H1 (cell line): ENCODE results near the gene SPAG16. TPM values are rescaled to one million over a fixed set of nuclear protein-coding genes. Genes with fewer than 3 reads are reported as not detected.

Source experiments
- CTCF ChIA-PET: fragments of 300-600 bp; sonication (Branson Sonifier 250); formaldehyde crosslinking; loops from one replicate; lab custom pipeline; 2021; ENCODE audit not compliant: partially characterized antibody; lab: Charles Lee
- POLR2A ChIA-PET: fragments of 300-600 bp; sonication (Branson Sonifier 250); formaldehyde crosslinking; loops from one replicate; lab custom pipeline; 2021; ENCODE audit warnings: inconsistent platforms; ENCODE audit not compliant: partially characterized antibody; lab: Charles Lee
- DNase-seq, 2 experiments: peaks; one replicate each; pipeline versions ENCODE4 v3.0.0 to v3.0.0-alpha.2; 2010 to 2022; ENCODE audit warnings: low spot score in 2 of 2, low read depth in 1 of 2, mixed read lengths in 1 of 2
- FAIRE-seq: peaks from 2 replicates; lab custom pipeline; 2011; peaks lifted over from hg19 to GRCh38; lab: Jason Lieb, UNC
- H2AFZ ChIP-seq: 2 replicates; pipeline ENCODE4 v1.8.1; 2012; ENCODE audit warnings: low read length, inconsistent platforms
- H2AK5ac ChIP-seq: 2 replicates; pipeline ENCODE4 v1.6.1; 2013; ENCODE audit warnings: low read depth, low read length
- H2BK120ac ChIP-seq: replicated peaks from 2 replicates; pipeline ENCODE3; 2013; ENCODE audit warnings: low read depth, low read length, inconsistent platforms
- H2BK12ac ChIP-seq: 2 replicates; pipeline ENCODE4 v1.6.1; 2013; ENCODE audit warnings: low read depth, low read length
- H2BK15ac ChIP-seq: 2 replicates; pipeline ENCODE4 v1.6.1; 2013; ENCODE audit warnings: low read length
- H2BK20ac ChIP-seq: 2 replicates; pipeline ENCODE4 v1.6.1; 2013; ENCODE audit warnings: low read length
- H2BK5ac ChIP-seq: 2 replicates; pipeline ENCODE4 v1.6.1; 2013; ENCODE audit warnings: low read depth, low read length
- H3K14ac ChIP-seq: 2 replicates; pipeline ENCODE4 v1.6.1; 2013; ENCODE audit warnings: inconsistent platforms; ENCODE audit not compliant: insufficient read length
- H3K18ac ChIP-seq: 2 replicates; pipeline ENCODE4 v1.6.1; 2013; ENCODE audit warnings: low read length; ENCODE audit errors: extremely low read depth
- H3K23ac ChIP-seq: 2 replicates; pipeline ENCODE4 v1.6.1; 2013; ENCODE audit warnings: inconsistent platforms; ENCODE audit not compliant: insufficient read length
- H3K23me2 ChIP-seq: 2 replicates; pipeline ENCODE4 v1.6.1; 2013; ENCODE audit warnings: low read depth, low read length
- H3K27ac ChIP-seq: 2 replicates; pipeline ENCODE4 v1.6.1; 2011; ENCODE audit warnings: low read depth, low read length, inconsistent platforms
- H3K27me3 ChIP-seq, 4 experiments: replicated peaks in 1 of 4; 1 replicate in 1 of 4; 2 replicates in 3 of 4; pipeline versions ENCODE4 v1.6.1 to v1.8.1; 2011 to 2013; ENCODE audit warnings: low read length in 3 of 4, mild to moderate bottlenecking in 3 of 4, inconsistent platforms in 2 of 4, mixed read lengths in 2 of 4, moderate library complexity in 1 of 4; ENCODE audit not compliant: control insufficient read depth in 3 of 4, insufficient read depth in 3 of 4; ENCODE audit errors: extremely low read depth in 1 of 4
- H3K36me3 ChIP-seq, 4 experiments: 2 replicates each; pipeline versions ENCODE4 v1.6.1 to v1.8.1; 2011 to 2013; ENCODE audit warnings: mild to moderate bottlenecking in 4 of 4, low read length in 3 of 4, moderate library complexity in 2 of 4, control low read depth in 1 of 4, inconsistent platforms in 1 of 4; ENCODE audit not compliant: insufficient read depth in 4 of 4, control insufficient read depth in 2 of 4
- H3K4ac ChIP-seq: replicated peaks from 2 replicates; pipeline ENCODE3; 2013; ENCODE audit warnings: low read length, low read depth, mixed read lengths, inconsistent platforms; ENCODE audit not compliant: insufficient read length
- H3K4me1 ChIP-seq, 4 experiments: replicated peaks in 1 of 4; 1 replicate in 1 of 4; 2 replicates in 3 of 4; pipeline versions ENCODE4 v1.6.1 to v1.8.1; 2011 to 2013; ENCODE audit warnings: low read length in 3 of 4, inconsistent platforms in 2 of 4, mixed read lengths in 1 of 4; ENCODE audit not compliant: insufficient read depth in 4 of 4, control insufficient read depth in 3 of 4
- H3K4me2 ChIP-seq, 2 experiments: 2 replicates each; pipeline versions ENCODE4 v1.6.1 to v1.8.1; 2011 to 2013; ENCODE audit warnings: low read depth in 2 of 2, low read length in 2 of 2, control low read depth in 1 of 2, inconsistent platforms in 1 of 2, mild to moderate bottlenecking in 1 of 2; ENCODE audit not compliant: insufficient read depth in 1 of 2
- H3K4me3 ChIP-seq, 4 experiments: fragments of 200-600, 300-600 bp in 1 of 4; sonication (generic), shearing (Covaris generic), sonication (Bioruptor Twin) in 1 of 4; 2 replicates each; pipeline versions ENCODE4 v1.5.1 to v1.8.1; 2011 to 2016; ENCODE audit warnings: low read length in 4 of 4, low read depth in 3 of 4, control low read depth in 2 of 4, inconsistent platforms in 2 of 4, mild to moderate bottlenecking in 2 of 4, mixed read lengths in 1 of 4, moderate library complexity in 1 of 4; ENCODE audit not compliant: insufficient read depth in 2 of 4; ENCODE audit errors: extremely low read depth in 1 of 4
- H3K56ac ChIP-seq: replicated peaks from 2 replicates; pipeline ENCODE3; 2013; ENCODE audit warnings: low read depth, mild to moderate bottlenecking, mixed read lengths, low read length, inconsistent platforms; ENCODE audit not compliant: insufficient read length
- H3K79me1 ChIP-seq: 2 replicates; pipeline ENCODE4 v1.6.1; 2013; ENCODE audit warnings: low read depth, low read length, control low read depth
- H3K79me2 ChIP-seq, 2 experiments: 2 replicates each; pipeline versions ENCODE4 v1.6.1 to v1.8.1; 2012 to 2013; ENCODE audit warnings: low read length in 2 of 2, mild to moderate bottlenecking in 2 of 2, inconsistent platforms in 1 of 2; ENCODE audit not compliant: insufficient read depth in 2 of 2, control insufficient read depth in 1 of 2
- H3K9ac ChIP-seq, 4 experiments: replicated peaks in 1 of 4; 1 replicate in 1 of 4; 2 replicates in 3 of 4; pipeline versions ENCODE4 v1.6.1 to v1.8.1; 2011 to 2013; ENCODE audit warnings: low read depth in 3 of 4, low read length in 3 of 4, control low read depth in 2 of 4, mild to moderate bottlenecking in 2 of 4, moderate library complexity in 2 of 4, inconsistent platforms in 1 of 4; ENCODE audit errors: extremely low read depth in 1 of 4
- H3K9me3 ChIP-seq, 2 experiments: 2 replicates each; pipeline versions ENCODE4 v1.6.1 to v1.8.1; 2012 to 2013; ENCODE audit warnings: mild to moderate bottlenecking in 2 of 2, moderate library complexity in 2 of 2, control low read depth in 1 of 2, inconsistent platforms in 1 of 2, low read depth in 1 of 2, low read length in 1 of 2, mixed read lengths in 1 of 2; ENCODE audit not compliant: insufficient read depth in 2 of 2
- H4K20me1 ChIP-seq, 2 experiments: replicated peaks in 1 of 2; 2 replicates each; pipeline versions ENCODE3 to v1.8.1; 2011 to 2013; ENCODE audit warnings: inconsistent platforms in 2 of 2, low read length in 2 of 2, mild to moderate bottlenecking in 1 of 2; ENCODE audit not compliant: insufficient read depth in 2 of 2, control insufficient read depth in 1 of 2
- H4K5ac ChIP-seq: 2 replicates; pipeline ENCODE4 v1.6.1; 2013; ENCODE audit warnings: low read length, low read depth, mixed read lengths, inconsistent platforms; ENCODE audit not compliant: insufficient read length
- H4K8ac ChIP-seq: 2 replicates; pipeline ENCODE4 v1.8.0; 2013; ENCODE audit warnings: mild to moderate bottlenecking, moderate library complexity, low read length, inconsistent platforms; ENCODE audit not compliant: insufficient read depth; ENCODE audit errors: extremely low read depth
- H4K91ac ChIP-seq: replicated peaks from 2 replicates; pipeline ENCODE3; 2013; ENCODE audit warnings: low read length, mixed read lengths, inconsistent platforms; ENCODE audit not compliant: insufficient read length
- ATF3 ChIP-seq: IDR thresholded peaks from 2 replicates; pipeline ENCODE4 v1.6.1; 2011; ENCODE audit warnings: low read depth, mild to moderate bottlenecking, low read length; ENCODE audit not compliant: insufficient read depth
- E2F6 ChIP-seq: IDR thresholded peaks from 2 replicates; pipeline ENCODE4 v1.6.1; 2012; ENCODE audit warnings: inconsistent platforms
- EP300 ChIP-seq, 2 experiments: IDR thresholded peaks; 1 replicate in 1 of 2; 2 replicates in 1 of 2; pipeline ENCODE4 v1.6.1; 2011 to 2012; ENCODE audit warnings: low read depth in 2 of 2, low read length in 2 of 2, mild to moderate bottlenecking in 2 of 2, borderline replicate concordance in 1 of 2, inconsistent platforms in 1 of 2, moderate library complexity in 1 of 2
- EZH2 ChIP-seq: fragments of 200-600 bp; sonication (generic); IDR thresholded peaks from 2 replicates; pipeline ENCODE4 v1.7.1; 2012; ENCODE audit warnings: low read depth, mild to moderate bottlenecking, moderate library complexity, low read length, inconsistent platforms; ENCODE audit not compliant: severe bottlenecking
- HDAC6 ChIP-seq: IDR thresholded peaks from one replicate; pipeline ENCODE4 v1.7.1; 2012; ENCODE audit warnings: low read depth, mild to moderate bottlenecking, inconsistent platforms, low read length, moderate library complexity
- KDM4A ChIP-seq: IDR thresholded peaks from one replicate; pipeline ENCODE4 v1.7.1; 2012; ENCODE audit warnings: low read depth, mild to moderate bottlenecking, moderate library complexity, low read length, inconsistent platforms; ENCODE audit not compliant: severe bottlenecking
- MAFK ChIP-seq: IDR thresholded peaks from 2 replicates; pipeline ENCODE4 v1.6.1; 2012; ENCODE audit warnings: low read depth, mild to moderate bottlenecking, improper control_type of control experiment, low read length
- POU5F1 ChIP-seq: IDR thresholded peaks from 2 replicates; pipeline ENCODE4 v1.6.1; 2011; ENCODE audit warnings: low read depth, mild to moderate bottlenecking, low read length, moderate library complexity
- SIN3A ChIP-seq, 2 experiments: IDR thresholded peaks in 1 of 2; conservative IDR thresholded peaks in 1 of 2; 2 replicates each; pipeline ENCODE4 v1.6.1; 2011 to 2012; ENCODE audit warnings: low read length in 2 of 2, improper control_type of control experiment in 1 of 2, low read depth in 1 of 2, mild to moderate bottlenecking in 1 of 2
- SIRT6 ChIP-seq: IDR thresholded peaks from one replicate; pipeline ENCODE4 v1.7.1; 2012; ENCODE audit warnings: low read length, inconsistent platforms
- SP2 ChIP-seq: IDR thresholded peaks from 2 replicates; pipeline ENCODE4 v1.6.1; 2012; ENCODE audit warnings: mild to moderate bottlenecking, low read length, inconsistent platforms
- WGBS, 2 experiments: shearing (Covaris generic) in 1 of 2; methylation state at CpG; one replicate each; pipeline versions ENCODE4 v1.1.6 to v1.1.7; 2013 to 2015; ENCODE audit warnings: low lambda C conversion rate in 2 of 2, mixed read lengths in 2 of 2, inconsistent platforms in 1 of 2, low coverage in 1 of 2, missing lambda C conversion rate in 1 of 2; ENCODE audit not compliant: insufficient replicate concordance in 2 of 2, insufficient coverage in 1 of 2, insufficient read length in 1 of 2; ENCODE audit errors: extremely low coverage in 1 of 2, missing lambda C conversion rate in 1 of 2; 5-methylcytosine and 5-hydroxymethylcytosine counted together
- polyA plus RNA-seq, 7 experiments: library from polyadenylated mRNA; depleted of rRNA in 3 of 7; stranded (reverse) in 5 of 7; unstranded in 2 of 7; fragments of >200 nt in 5 of 7; fragments of 200-250 nt in 2 of 7; gene quantifications; 1 replicate in 5 of 7; 2 replicates in 1 of 7; 4 replicates in 1 of 7; pipeline versions ENCODE4 v1.2.1 to v1.2.3, GENCODE V29; 2011 to 2013; ENCODE audit warnings: missing spikeins in 2 of 7, mixed read lengths in 2 of 7
- total RNA-seq: library from RNA; stranded (reverse); fragmentation: NEBNext Ultra II Directional; extraction: Animal tissue kit (Norgen Biotek cat#: 25700); gene quantifications from 2 replicates; pipeline ENCODE4 v1.2.1, GENCODE V29; 2021

SPAG16 gene
- total and polyA plus RNA-seq, 2 of the 8 experiments (the other 6 are each of a cell fraction or from before 2014, with no cell fraction given), result 6.0 to 14.9 TPM

DNA sequence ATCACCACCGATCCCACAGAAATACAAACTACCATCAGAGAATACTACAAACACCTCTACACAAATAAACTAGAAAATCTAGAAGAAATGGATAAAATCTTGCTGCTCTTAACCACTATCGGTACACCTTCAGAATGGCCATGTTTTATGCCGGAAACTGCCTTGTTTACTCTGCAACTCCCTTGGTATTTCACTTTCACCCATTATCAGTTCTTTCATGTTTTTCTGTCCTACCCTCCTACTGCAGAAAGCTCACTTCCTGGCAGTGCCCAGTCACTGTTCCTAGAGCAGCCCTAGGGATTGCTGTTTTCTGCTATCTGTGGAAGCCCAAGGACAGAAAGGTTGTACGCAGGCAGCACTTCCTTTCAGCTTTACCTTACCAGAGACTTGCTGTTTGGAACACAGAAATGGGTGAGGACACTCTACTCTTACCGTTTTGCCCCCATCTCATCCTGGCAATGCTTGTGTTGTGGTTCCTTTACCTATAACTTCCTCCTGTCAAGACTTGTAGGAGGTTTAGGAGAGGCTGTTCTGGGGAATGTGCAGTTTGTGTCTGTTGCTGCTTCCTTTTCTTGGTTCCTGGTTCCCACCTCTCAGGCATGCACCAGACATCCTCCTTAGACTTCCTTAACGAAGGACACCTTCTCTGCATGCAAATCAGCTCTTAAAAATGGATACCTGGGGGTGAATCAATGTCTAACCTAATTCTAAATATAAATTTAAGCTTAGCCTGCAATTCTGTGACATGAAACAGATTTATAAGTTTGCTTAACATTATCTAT is 394.4 kb downstream of the SPAG16 start:
- ChIA-PET CTCF (no interaction called here), POLR2A (no interaction called here)
- peaks cover 8 to 17% of the 10 kb centered on the region in 2 experiments for H3K9me3 ChIP-seq
- TF ChIP-seq ATF3 (no peak), EP300 (IDR thresholded peaks at IDR 0.05; ENCODE audit: borderline replicate concordance in 1 of 2, low read depth in 2 of 2, low read length in 2 of 2) (no peak), SIRT6 (no peak), SIN3A (conservative IDR thresholded peaks at IDR 0.05 in 1 of 2, IDR thresholded peaks at IDR 0.05 in 1 of 2; ENCODE audit: low read depth in 1 of 2, low read length in 2 of 2) (no peak), EZH2 (no peak), KDM4A (no peak), MAFK (no peak), SP2 (no peak), POU5F1 (no peak), E2F6 (no peak), HDAC6 (no peak)

More for the DNA sequence above, 394.4 kb downstream of the SPAG16 start:
- H3K4me1 ChIP-seq, result no peaks in the 10 kb centered on the region
- no peak for FAIRE-seq
- H2BK120ac ChIP-seq, result no peak overlapping the region
- no peak overlapping the region for H3K18ac ChIP-seq
- WGBS, 2 experiments, result 89% methylated on average over 6 of the region's 6 CpGs; no CpG with 5 or more reads in 1 of the 2 experiments
- H2BK12ac ChIP-seq, result no peak overlapping the region
- H3K27ac ChIP-seq, result no peak overlapping the region
- no peaks in the 10 kb centered on the region for H3K79me1 ChIP-seq
- H2AK5ac ChIP-seq, result no peak overlapping the region
- H4K91ac ChIP-seq, result no peak overlapping the region
- no peak overlapping the region for H3K23ac ChIP-seq
- no peak for DNase-seq
- no peak overlapping the region for H2BK20ac ChIP-seq
- H2BK15ac ChIP-seq, result no peak overlapping the region
- H3K4ac ChIP-seq, result no peak overlapping the region
- no peak overlapping the region for H3K4me3 ChIP-seq
- no peak overlapping the region for H4K8ac ChIP-seq
- H3K23me2 ChIP-seq, result no peaks in the 10 kb centered on the region
- H3K9ac ChIP-seq, result no peak overlapping the region
- H4K20me1 ChIP-seq, result no peaks in the 10 kb centered on the region
- no peak overlapping the region for H4K5ac ChIP-seq
- no peak overlapping the region for H2BK5ac ChIP-seq
- H3K14ac ChIP-seq, result no peak overlapping the region
- no peaks in the 10 kb centered on the region; a peak in 1 of 8 replicates for H3K36me3 ChIP-seq
- H3K56ac ChIP-seq, result no peak overlapping the region
- H3K27me3 ChIP-seq, result no peaks in the 10 kb centered on the region
- H3K79me2 ChIP-seq, result no peaks in the 10 kb centered on the region
- 0 out of 2 replicates have a peak overlapping the region, but pooled peaks have one; percentile 49 for H2AFZ ChIP-seq
- no peak overlapping the region for H3K4me2 ChIP-seq
